ENCODE data around the gene H3-3A. TPM values are rescaled to one million over a fixed set of nuclear protein-coding genes. Genes with fewer than 3 reads are reported as not detected.

The H3-3A gene
- total RNA-seq, 1 donor from 2014 or later, result 385 TPM

DNA sequence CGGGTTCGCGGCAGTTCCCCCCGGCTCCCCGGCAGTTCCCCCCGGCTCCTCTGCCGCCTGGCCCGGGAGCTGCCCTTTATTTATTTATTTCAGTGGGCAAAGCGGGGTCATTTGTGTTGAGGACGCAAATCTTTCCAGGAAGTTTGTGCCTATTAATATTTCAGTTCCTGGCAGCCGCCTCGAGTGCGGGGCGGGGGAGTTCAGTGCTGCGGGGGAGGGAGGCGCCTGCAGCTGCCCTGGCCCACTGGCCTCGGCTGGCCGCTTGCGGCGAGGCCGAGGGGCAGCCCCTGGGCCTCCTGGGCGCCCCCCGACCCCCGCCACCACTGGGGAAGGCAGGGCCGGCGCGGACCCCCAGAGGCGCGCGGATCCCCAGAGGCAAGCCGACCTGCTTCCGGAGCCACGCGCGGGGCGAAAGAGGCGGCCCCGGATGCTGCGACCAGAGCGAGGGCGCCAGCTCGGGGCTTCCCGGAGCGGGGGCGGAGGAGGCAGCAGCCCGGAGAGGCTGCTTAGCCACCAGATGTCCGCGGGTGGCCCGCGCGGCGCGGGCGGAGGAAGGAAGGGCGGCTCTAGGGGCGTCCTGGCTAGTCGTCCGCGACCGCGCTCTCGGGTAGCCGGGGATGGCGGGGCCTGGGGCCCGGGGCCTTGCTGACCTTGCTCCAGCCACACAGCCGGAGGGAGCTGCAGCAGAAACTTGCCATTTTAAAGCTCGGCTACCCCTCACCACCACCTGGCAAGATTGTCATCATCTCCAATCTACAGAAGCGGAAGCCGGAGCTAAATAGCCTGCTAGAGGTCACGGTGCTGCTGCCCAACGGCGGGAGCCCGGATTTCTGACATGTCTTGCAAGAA lies 48.0 kb downstream of the H3-3A start:
- DNase-seq (ENCODE audit: extremely low read depth, low read depth, low spot score), result no peak

DNA sequence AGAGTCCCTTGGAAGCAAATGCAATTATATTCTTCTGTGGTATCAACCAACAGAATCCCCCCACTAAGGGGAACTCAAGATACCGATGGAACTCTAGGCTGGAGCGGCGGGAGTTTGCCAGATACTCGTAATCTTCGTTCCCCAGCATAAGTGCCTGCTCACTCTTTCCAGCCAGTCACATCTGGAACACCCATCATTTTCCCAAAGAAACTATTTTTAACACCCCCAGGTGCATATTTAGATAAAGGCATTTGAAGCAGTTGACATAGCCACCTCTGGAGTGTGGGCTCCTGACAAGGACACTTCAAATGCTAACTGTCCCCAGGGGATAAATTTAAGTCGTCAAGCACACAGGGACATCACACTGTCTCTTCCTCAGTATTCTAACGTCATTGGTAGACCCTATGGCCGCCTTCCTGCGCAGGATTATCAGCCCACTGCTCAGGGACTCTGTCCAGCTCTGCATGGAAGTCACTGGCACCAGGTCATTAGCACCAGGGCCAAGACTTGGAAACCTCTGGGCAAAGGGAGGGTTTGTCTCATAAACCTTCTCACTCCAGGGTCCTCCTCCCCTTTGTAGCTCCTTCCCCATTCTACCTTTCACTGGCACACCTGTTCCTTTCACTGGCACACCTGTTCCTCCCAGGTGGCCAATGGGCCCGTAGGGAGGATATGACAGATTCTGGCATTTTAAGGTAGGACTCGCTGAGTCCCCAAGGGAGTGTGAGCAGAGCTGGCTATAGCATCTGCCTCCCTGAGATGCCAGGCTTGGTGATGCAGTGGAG lies 48.8 kb downstream of the H3-3A start:
- no peak for DNase-seq (ENCODE audit: extremely low read depth, low read depth, low spot score)

DNA sequence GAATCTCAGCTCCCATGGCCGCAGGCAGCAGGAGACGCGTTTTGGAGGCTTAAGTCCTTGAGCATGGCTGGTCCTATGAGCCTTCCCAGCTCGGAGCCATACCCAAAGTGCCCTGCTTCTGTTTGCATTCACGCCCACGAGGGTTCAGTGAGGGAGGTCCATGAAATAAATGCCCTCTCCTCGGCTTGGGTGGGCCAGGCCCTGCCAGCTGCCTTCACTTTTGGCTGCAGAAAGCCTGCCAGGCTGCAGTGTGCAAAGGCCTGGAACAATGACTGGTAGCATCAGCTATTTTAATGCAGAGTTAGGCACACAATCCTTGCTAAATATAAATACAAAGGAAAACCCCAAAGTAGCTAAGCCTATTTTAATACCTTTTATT lies 49.4 kb downstream of the H3-3A start:
- DNase-seq (ENCODE audit: extremely low read depth, low read depth, low spot score), result no peak

DNA sequence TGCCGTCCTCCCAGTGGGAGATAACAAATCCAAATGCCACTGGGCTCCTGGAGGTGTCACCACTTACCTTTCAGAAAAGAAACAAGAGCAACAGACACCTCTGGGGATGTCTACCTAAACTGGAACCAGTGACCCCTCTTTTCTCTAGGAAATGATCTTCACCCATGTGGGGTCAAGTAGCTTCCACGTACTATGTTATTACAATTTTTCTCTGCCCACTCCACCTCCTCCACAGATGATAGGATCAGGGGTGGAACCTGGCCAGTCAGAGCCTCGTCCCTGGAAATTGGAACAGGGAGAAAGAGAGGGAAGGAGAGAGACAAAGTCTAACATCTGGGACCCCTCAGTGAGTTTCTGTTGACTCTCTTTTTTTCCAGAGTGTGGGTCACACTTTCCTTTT lies 50.1 kb downstream of the H3-3A start:
- DNase-seq (ENCODE audit: extremely low read depth, low read depth, low spot score), result no peak

DNA sequence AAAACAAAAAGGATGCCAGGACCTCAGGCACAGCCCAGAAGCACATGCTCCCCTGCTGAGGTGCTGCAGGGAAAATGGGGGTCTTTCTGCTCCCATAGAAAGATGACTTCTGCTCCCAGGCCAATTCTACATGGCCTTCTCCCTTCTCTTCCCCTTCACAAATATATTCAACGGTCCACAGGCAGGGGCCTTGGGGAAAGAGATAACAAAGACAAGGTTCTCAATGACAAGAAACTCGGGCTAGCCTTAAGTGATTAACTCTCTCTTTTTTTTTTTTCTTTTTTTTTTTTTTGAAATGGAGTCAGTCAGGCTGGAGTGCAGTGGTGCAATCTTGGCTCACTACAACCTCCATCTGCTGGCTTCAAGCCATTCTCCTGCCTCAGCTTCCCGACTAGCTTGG lies 54.2 kb downstream of the H3-3A start:
- DNase-seq (ENCODE audit: extremely low read depth, low read depth, low spot score), result no peak

DNA sequence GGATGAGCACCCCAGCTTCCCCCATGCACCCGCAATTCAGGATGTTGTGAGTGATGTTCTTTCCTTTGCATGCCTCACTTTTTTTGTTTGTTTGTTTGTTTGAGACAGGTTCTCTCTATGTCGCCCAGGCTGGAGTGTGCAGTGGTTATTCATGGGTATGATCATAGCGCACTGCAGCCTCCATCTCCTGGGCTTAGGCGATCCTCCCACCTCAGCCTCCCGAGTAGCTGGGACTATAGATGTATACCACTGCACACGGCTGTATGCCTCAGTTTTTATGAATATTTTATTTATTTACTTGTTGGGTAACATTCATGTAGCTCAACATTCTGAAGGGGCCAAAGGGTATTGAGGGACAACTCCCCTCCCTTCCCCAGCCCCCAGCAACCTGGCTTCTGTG lies 54.8 kb downstream of the H3-3A start:
- no peak for DNase-seq (ENCODE audit: extremely low read depth, low read depth, low spot score)

DNA sequence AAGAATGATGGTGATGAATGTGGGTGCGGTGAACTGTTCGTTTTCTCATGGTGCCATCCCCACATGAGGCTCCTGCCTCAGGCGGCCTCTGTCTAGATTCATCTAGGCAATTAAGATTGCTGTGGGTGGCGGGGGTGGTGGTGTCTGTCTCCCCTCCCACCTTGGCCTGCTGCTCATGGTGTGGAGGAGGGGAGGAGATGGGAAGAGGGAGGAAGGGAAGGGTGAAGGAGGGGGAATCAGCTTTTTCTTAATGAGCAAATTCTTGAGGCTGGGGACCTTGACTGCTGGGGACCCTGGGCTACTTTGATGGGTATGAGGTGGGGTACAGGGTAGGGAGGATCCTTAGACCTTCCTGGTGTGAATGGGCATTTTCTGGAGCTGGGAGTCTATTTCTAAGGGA lies 55.8 kb downstream of the H3-3A start:
- no peak for DNase-seq (ENCODE audit: extremely low read depth, low read depth, low spot score)

DNA sequence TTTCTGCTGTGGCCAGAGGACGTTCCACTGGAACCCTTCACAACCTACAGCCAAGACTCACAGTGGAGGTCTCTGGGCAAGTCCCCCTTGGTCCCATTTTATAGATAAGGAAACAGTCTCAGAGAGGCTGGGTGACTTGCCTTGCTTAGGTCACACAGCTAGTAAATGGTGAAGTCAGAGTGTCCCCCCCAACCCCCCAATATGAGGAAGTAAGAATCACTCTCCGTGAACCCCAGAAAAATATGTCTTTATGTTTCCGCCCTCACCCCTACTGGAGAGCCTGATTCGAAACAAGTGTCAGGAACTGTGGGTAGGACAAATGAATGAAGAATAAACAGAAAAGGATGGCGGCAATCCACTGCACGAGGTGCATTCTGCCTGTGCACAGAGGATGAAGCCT lies 56.7 kb downstream of the H3-3A start:
- DNase-seq (ENCODE audit: extremely low read depth, low read depth, low spot score), result no peak

DNA sequence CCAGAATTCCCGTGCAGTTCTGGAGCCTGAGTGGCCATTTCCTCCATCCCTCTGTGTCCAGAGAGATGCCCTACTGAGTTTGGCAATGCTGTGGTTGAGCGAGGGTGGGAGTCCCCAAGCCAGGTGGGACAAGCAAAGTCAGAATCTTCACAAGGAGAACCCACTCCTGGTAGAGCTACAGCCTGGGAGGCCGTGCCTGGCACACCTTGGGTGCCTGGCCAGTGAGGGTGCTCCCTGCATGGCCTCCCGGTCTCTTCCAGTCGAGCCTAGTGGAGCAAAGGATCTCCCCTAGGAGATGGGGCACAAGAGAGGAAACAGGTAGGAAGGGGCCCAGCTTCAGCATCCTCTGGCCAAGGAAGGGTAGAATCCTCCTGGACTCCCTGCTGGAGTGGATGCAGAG lies 57.9 kb downstream of the H3-3A start:
- no peak for DNase-seq (ENCODE audit: extremely low read depth, low read depth, low spot score)

DNA sequence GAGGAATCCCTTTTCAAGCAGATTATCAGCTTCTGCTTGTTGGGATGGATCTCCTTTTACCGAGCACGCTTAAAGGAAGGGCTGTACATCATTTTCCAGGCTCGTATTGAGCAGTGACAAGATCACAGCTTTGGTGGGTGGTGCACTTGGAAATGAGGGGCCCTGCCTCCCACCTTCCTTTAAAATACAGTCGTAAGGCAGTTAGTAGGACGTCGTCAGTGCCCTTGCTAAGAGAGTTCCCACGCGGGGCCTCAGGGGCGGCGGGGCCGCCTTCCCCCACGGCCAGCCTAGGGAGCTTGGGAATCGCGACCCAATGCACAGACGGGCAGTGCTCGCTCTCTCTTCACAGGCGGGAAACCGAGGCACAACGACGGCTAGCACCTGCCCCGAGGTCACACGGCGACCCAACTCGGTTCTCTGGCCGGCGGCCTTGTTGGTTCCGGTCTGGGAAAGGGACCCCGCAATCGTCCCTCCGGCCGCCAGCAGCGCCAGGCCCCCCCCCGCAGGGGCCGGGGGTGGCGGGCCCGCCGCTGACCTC lies 58.6 kb downstream of the H3-3A start:
- no peak for DNase-seq (ENCODE audit: extremely low read depth, low read depth, low spot score)

Other genes with a start within 250 kb of the H3-3A start
- gene TMEM63A, start 180.3 kb upstream of the H3-3A start, total RNA-seq, result 18.1 and 29.7 TPM in 2 replicates
- gene LEFTY1, start 173.6 kb upstream of the H3-3A start, total RNA-seq, result not detected in 2 replicates
- 35.5 and 40.5 TPM in 2 replicates for gene PYCR2, start 138.5 kb upstream of the H3-3A start, total RNA-seq
- gene LEFTY2, start 121.5 kb upstream of the H3-3A start, total RNA-seq, result not detected in 2 replicates
- gene SDE2, start 63.4 kb upstream of the H3-3A start, total RNA-seq, result 14.0 and 20.7 TPM in 2 replicates
- gene ACBD3, start 124.0 kb downstream of the H3-3A start, total RNA-seq, result 37.4 and 48.7 TPM in 2 replicates
- gene MIXL1, start 160.9 kb downstream of the H3-3A start, total RNA-seq, result 0.10 and 1.6 TPM in 2 replicates
- 2.3 and 3.6 TPM in 2 replicates for gene LIN9, start 246.4 kb downstream of the H3-3A start, total RNA-seq